Measurements from ENCODE around the gene KRTAP5-11.
"Not testable (repeated sequence)": the region's sequence is repeated elsewhere in the genome, so short reads cannot be mapped to it uniquely, and the experiment has no call there.

The KRTAP5-11 gene

DNA sequence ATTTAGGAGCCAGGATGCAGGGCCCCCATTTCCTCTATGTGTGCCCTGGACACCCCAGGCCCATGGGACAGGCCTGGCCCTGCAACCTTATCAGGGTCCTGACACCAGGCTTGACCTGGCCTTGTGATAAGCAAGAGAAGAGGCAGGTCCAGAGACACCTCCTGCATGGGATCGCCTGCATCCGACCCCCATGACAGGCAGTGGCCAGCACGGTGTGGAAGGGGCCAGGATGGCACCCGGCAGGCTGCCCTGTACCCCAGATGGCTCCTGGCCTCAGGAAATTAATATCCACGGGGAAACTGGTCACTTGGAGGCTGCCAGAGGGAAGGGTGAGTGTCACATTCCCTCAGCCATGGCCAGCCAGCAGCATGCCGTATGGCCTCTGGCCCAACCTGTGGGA lies 27.7 kb downstream of the KRTAP5-11 start:
- DNase-seq, result no peak

DNA sequence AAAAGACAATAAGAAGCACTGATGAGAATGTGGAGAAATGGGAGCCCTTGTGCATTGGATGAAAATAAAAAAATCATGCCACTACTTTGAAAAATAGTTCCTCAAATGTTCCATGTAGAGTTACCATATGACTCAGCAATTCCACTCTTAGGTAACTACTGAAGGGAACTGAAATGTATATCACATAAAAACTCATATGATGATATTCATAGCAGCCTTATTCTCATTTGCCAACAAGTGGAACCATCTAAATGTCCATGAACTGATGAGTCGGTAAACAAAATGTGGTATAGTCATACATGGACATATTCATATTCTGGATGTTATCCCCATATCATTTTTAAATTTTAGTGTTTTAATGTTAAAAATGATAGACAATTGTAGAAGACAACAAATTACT lies 31.0 kb downstream of the KRTAP5-11 start:
- no peak for DNase-seq

DNA sequence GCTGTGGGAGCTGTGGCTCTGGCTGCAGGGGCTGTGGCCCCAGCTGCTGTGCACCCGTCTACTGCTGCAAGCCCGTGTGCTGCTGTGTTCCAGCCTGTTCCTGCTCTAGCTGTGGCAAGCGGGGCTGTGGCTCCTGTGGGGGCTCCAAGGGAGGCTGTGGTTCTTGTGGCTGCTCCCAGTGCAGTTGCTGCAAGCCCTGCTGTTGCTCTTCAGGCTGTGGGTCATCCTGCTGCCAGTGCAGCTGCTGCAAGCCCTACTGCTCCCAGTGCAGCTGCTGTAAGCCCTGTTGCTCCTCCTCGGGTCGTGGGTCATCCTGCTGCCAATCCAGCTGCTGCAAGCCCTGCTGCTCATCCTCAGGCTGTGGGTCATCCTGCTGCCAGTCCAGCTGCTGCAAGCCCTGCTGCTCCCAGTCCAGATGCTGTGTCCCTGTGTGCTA lies 33.9 kb downstream of the KRTAP5-11 start:
- no peak for DNase-seq

DNA sequence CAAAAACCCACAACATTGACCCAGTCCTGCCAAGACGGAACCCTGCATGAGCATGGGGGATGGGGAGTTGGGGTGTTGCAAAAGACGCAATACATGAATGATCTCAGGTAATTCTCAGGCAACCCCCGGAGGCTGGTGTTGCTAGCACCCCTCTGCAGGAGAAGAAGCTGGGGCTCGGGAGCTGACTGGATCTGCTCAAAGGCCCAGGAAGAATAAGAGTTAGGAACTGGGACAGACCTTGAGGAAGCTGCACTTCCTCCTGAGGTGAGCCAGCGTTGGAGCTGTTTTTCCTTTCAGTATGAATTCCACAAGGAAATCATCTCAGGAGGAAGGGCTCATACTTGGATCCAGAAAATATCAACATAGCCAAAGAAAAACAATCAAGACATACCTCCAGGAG lies 34.6 kb downstream of the KRTAP5-11 start, which contains the start of gene KRTAP5-9:
KRTAP5-9 (plus strand) TSS at position 301 of the 400 bp plus-strand sequence. CDS start 238 bp downstream, outside the sequence.
- no peak for DNase-seq

DNA sequence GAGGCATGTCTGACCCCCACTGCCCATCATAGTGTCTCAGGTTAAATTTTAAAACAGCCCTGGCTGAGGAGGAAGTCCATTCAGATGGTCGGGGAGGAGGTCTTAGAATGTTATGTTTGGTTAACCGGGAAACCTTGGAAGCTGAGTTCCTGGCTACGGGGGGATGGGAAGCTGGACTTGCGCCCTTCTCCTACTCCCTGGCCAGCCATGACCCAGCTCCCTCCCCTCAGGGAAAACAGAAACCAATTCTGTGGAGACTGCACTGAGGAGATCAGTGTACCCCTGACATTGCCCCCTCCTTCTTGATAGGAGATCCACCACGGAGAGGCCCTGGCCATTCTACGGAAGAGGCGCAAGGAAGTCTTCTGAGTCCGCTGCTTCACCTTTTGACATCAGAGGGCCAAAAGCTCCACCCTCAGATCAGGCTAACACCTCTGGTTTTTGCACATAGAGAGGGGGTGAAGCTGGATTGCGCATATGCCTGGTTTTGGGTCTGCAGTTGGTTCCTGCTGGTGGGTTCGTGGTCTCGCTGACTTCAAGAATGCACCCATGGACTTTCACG lies 37.2 kb downstream of the KRTAP5-11 start:
- DNase-seq, result no peak

DNA sequence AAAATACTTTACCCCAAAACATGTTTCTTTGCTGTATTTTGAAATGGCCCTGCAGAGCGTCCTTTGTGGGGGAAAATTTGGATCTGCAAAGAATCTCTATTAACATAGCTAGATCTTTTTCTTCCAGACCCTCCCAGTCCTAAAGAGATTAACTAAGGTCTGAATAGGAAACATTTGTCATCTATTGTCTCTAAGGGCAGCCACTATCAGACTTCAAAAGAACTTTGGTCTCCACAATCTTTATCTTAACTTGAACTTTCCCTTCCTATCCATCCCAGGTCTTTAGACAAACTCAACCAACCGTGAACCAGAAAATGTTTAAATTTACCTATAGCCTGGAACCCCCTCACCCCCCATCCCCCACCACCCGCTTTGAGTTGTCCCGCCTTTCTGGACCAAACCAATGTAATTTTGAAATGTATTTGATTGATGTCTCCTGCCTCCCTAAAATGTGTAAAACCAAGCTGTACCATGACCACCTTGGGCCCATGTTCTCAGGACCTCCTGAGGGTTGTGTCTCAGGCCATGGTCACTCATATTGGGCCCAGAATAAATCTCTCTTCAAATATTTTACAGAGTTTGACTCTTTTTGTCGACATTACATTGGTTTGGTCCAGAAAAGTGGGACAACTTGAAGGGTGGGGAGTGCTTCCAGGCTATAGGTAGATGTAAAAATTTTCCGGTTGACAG lies 38.0 kb downstream of the KRTAP5-11 start:
- DNase-seq, result no peak

DNA sequence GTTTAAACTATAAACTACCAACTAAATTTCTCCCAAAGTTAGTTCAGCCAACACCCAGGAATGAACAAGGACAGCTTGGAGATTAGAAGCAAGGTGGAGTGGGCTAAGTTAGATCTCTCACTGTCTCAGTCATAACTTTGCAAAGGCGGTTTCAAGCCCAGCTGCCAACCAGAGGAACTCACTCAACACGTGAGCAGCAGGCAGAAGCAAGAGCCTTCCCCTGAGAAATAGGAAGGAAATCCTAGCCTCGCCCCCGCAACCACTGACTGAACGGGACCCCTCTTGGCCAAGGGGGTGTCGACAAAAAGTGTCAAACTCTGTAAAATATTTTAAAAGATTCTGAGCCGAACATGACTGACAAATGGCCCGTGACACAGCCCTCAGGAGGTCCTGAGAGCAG lies 38.8 kb downstream of the KRTAP5-11 start:
- peak; percentile 28 for DNase-seq

DNA sequence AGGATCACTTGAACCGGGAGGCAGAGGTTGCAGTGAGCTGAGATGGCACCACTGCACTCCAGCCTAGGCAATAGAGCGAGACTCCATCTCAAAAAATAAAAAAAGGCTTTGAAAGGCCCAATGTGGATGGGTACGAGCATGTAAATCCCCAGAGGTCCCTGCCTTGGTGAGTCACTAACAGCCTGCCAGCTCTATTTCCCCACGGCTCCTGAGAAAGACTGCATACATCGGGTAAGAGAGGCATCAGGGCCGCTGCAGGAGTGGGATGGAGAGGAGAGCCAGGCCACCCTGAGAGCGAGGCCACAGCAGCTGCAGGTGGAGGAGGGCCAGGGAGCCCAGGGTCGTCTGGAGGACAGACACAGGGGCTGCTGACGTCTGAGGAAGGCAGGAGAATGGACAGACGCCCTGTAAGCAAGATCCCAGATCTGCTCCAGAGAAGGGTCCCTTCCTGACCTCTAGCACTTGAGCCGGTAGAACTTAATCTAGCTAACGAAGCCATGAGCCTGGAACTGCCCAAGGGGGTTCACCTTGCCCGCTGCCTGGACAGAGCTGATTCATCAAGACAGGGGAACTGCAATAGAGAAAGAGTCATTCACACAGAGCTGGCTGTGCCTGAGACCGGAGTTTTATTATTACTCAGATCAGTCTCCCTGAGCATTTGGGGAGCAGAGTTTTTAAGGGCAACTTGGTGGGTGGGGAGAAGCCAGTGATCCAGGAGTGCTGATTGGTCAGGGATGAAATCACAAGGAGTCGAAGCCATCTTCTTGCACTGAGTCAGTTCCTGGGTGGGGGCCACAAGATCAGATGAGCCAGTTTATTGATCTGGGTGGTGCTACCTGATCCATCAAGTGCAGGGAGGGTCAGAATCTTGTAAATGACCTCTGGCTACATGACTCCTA lies 39.5 kb downstream of the KRTAP5-11 start:
- peak; percentile 28 for DNase-seq

DNA sequence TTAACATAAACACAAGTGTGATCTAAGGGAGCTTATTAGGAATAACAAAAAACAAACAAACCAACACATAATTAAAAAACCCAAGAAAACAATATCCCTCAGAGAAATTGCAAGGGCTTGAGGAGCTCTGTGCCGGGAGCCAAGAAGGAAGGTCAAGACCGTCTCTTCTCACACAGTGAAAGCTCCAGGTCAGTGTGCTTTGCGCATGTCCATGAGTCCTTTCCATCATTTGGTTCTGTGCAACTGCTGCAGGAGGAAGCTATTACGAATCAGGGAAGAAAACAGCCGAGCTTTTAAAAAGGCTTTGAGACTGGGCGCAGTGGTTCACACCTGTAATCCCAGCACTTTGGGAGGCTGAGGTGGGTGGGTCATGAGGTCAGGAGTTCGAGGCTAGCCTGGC lies 40.3 kb downstream of the KRTAP5-11 start:
- DNase-seq, result no peak

DNA sequence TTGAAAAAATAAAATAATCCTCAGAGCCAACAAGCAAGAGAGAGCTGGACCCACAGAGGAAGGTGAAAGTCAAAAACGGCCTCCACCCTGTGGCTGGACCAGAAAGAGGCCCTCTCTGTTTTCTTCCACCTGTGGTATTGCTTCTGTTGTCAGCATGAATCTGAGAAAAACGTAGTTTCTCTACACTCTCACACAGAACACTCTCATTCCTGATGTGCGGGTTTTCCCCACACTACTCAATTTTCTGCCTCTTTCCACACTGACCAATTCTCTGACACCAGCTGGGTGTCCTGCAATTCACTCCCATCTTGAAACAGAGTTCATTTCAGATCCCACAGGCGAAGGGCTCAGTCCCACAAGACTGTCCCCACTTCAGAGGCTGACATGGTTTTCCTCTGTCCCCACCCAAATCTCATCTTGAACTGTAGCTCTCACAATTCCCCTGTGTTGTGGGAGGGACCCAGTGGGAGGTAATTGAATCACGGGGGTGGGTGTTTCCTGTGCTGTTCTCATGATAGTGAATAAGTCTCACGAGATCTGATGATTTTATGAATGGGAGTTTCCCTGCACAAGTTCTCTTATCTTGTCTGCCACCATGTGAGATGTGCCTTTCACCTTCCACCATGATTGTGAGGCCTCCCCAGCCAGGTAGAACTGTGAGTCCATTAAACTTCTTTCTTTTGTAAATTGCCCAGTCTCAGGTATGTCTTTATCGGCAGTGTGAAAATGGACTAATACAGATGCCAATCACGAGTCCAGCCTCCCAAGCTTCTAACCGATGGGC lies 42.0 kb downstream of the KRTAP5-11 start:
- DNase-seq, result not testable (repeated sequence)

DNA sequence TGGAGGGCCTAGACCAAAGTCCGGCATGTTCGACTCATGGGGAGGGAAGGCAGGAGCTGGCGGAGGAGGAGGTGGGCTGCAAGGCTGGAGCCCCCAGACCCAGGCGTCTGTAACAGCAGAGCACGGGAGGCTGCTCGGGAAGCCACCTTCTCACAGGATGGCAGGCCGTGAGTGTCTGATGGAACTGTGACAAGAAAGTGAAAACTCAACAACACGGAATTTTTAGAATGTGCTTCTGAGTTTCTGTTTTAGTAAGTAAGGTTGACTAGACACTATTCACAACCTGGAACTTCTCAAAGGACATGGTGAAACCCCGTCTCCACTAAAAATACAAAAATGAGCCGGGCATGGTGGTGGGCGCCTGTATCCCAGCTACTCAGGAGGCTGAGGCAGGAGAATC lies 42.7 kb downstream of the KRTAP5-11 start:
- DNase-seq, result not testable (repeated sequence)

DNA sequence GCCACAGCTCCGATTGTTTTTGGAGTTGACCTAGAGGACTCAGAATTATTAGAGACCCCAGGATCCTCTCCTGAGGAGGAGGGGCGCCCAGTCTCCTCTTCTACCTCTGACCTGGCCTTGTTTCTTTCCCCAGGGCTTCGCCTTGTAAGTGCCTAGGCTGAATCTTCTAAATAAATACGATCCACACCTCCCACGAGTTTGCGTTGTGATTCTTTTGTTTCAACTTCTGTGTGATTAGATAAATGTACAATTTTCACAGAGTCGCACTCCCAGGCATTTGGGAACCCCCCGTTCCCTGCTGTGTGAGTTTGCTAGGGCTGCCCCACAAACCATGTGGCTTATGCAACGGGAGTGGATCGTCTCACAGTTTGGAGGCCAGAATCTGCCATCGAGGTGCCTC lies 43.7 kb downstream of the KRTAP5-11 start:
- no peak for DNase-seq

DNA sequence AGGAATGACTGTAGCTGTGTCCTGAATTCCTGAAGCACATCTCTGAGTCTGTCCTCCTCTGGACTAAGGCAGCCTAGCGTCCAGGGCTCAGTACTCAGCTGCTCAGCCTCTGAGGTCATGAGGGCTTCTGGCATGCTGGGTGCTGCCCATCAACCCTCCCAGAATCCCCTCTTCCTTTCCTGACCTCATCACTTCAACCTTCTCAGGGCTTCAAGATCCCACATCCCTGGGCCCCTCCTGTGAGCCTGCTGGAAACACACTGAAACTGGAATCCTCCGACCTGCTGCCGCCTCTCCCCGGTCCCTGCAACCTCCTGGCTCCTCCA lies 44.0 kb downstream of the KRTAP5-11 start:
- no peak for DNase-seq

DNA sequence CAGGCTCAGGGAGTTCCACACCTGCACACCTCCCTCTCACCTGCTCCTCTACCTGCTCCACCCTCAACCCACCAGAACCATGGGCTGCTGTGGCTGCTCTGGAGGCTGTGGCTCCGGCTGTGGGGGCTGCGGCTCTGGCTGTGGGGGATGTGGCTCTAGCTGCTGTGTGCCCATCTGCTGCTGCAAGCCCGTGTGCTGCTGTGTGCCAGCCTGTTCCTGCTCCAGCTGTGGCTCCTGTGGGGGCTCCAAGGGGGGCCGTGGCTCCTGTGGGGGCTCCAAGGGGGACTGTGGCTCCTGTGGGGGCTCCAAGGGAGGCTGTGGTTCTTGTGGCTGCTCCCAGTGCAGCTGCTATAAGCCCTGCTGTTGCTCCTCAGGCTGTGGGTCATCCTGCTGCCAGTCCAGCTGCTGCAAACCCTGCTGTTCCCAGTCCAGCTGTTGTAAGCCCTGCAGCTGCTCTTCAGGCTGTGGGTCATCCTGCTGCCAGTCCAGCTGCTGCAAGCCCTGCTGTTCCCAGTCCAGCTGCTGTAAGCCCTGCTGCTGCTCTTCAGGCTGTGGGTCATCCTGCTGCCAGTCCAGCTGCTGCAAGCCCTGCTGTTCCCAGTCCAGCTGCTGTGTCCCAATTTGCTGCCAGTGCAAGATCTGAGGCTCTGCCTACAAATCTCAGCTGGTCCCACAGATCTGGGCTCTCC lies 44.6 kb downstream of the KRTAP5-11 start, which contains the start of gene KRTAP5-8:
KRTAP5-8 (plus strand) TSS at position 49 of the 689 bp plus-strand sequence; CDS start at position 80, 31 bp downstream.
- DNase-seq, result not testable (repeated sequence)

DNA sequence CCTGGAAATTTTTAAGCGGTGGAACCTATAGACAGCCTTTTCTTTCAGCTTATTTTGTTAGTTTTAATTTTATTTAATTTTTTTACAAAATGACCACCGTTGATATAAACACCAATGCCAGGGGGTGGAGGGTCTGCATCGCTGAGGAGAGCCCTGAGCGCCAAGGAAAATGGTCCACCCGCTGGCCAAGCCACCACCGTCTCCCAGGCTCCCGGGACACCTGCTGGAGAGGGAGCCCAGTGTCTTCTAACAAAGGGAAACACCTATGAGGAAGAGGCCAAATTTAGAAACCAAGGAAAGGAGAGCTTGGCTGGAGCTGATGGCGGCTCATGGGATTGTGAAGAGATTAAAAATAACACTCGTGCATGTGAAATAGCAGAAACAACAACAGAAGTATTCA lies 45.1 kb downstream of the KRTAP5-11 start:
- no peak for DNase-seq

DNA sequence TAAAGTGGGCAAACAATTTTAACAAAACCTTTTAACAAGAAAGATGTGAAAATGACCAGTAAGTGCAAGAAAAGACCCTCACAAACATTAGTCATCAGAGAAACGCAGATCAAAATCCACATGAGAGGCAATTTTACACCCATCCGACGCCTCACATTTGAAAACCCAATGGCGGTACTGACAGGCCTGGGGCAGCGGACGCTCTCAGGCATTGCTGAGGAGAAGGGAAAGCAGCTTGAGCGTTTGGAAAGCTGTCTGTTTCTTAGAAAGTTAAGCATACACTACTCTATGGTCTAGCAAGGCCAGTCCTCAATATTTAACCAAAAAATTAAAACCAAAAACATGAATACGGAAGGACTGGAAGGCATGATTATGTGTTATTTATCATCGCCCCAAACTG lies 46.9 kb downstream of the KRTAP5-11 start:
- no peak for DNase-seq

DNA sequence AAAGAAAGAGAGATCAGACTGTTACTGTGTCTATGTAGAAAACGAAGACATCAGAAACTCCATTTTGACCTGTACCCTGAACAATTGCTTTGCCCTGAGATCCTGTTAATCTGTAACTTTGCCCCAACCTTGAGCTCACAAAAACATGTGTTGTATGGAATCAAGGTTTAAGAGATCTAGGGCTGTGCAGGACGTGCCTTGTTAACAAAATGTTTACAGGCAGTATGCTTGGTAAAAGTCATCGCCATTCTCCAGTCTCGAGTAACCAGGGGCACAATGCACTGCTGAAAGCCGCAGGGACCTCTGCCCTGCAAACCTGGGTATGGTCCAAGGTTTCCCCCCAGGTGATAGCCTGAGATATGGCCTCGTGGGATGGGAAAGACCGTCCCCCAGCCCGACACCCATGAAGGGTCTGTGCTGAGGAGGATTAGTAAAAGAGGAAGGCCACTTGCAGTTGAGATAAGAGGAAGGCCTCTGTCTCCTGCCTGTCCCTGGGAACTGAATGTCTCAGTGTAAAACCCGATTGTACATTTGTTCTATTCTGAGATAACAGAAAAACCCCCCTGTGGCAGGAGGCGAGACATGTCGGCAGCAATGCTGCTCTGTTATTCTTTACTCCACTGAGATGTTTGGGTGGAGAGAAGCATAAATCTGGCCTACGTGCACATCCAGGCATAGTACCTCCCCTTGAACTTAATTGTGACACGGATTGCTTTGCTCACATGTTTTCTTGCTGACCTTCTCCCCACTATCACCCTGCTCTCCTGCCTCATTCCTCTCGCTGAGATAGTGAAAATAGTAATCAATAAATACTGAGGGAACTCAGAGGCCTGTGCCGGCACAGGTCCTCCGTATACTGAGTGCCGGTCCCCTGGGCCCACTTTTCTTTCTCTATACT lies 47.7 kb downstream of the KRTAP5-11 start:
- not testable (repeated sequence) for DNase-seq

DNA sequence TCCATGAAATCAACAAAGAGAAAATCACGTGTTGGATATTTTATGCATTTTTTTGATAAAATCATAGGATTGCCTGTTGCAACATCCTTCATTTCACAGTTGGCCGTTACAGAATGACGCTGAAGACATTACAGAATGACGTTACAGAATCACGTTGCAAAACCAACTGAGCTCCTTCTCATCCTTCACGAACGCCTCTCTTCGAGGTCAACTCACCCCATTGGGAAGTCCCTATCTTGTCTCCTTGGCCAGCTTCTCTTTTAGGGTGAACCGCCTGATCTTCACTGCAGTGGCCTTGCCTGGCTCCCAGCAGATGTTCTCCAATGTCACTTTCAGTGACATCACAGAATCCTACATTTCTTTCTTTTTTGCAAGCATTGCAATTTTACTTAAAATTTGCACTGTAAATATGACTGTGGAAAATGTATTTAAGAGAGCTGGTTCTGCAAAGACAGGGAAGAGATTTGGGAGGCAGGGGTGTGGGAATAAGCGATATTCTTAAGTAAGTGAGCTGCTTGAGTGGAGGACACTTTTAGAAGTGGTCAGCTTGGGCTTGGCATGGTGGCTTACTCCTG lies 50.6 kb downstream of the KRTAP5-11 start:
- DNase-seq, result no peak

Data from stimulated activated CD8-positive, alpha-beta memory T cell treated with anti-CD3 and anti-CD28 coated beads, Interleukin-4, amount 100 ng/mL, for 48 hours (primary cell).